T47D (cell line): Measurements from ENCODE around the gene PTPN1.
"Not testable (repeated sequence)": the region's sequence is repeated elsewhere in the genome, so short reads cannot be mapped to it uniquely, and the experiment has no call there.

ENCODE experiments used
- DNase-seq, 2 experiments: peaks; one replicate each; pipeline versions ENCODE4 v3.0.0 to v3.0.0-alpha.2; 2011 to 2012; ENCODE audit warnings: low read depth in 1 of 2, low spot score in 1 of 2
- JUND ChIP-seq: IDR thresholded peaks from 2 replicates; pipeline ENCODE4 v1.6.1; 2012; ENCODE audit warnings: low read depth
- in situ Hi-C: cut with HindIII; loops from 2 replicates; pipeline ENCODE4 v1.10.0; 2016; ENCODE audit warnings: low sequenced_read_pairs, low pct_unique_long_range_greater_than_20kb

Gene PTPN1

GRCh38 chr20:50563133-50563944, 53.2 kb downstream of the PTPN1 start:
- no peak for TF ChIP-seq JUND
- in situ Hi-C loops = no loop called here
- DNase-seq = no peak

- in situ Hi-C loops = no loop called here
- DNase-seq = no peak
- TF ChIP-seq JUND = no peak
These were observed 55.2 kb downstream of the PTPN1 start for GRCh38 chr20:50565383-50565782.

GRCh38 chr20:50565871-50566270, 55.7 kb downstream of the PTPN1 start:
- no peak for DNase-seq
- in situ Hi-C loops = no loop called here
- TF ChIP-seq JUND = no peak

GRCh38 chr20:50567860-50568548, 57.8 kb downstream of the PTPN1 start:
- no peak for TF ChIP-seq JUND
- DNase-seq = no peak

GRCh38 chr20:50568549-50568942, 58.4 kb downstream of the PTPN1 start:
- no peak for DNase-seq
- in situ Hi-C loops = no loop called here
- no peak for TF ChIP-seq JUND

More at GRCh38 chr20:50567860-50568548, 57.8 kb downstream of the PTPN1 start:
- in situ Hi-C loops = no loop called here

- in situ Hi-C loops = not testable (repeated sequence)
These were observed 59.3 kb downstream of the PTPN1 start for GRCh38 chr20:50569487-50569863.

GRCh38 chr20:50569864-50570836, 60.0 kb downstream of the PTPN1 start:
- no peak for TF ChIP-seq JUND
- in situ Hi-C loops = no loop called here
- peak in 1 of 2 experiments; percentile 63 for DNase-seq

More at GRCh38 chr20:50569487-50569863, 59.3 kb downstream of the PTPN1 start:
- DNase-seq = not testable (repeated sequence)

GRCh38 chr20:50571466-50571865, 61.3 kb downstream of the PTPN1 start:
- in situ Hi-C loops = no loop called here
- TF ChIP-seq JUND = no peak
- DNase-seq = no peak

GRCh38 chr20:50572938-50573777, 63.0 kb downstream of the PTPN1 start:
- TF ChIP-seq JUND = no peak
- DNase-seq = peak in 1 of 2 experiments; percentile 46
- in situ Hi-C loops = no loop called here

GRCh38 chr20:50574108-50574507, 63.9 kb downstream of the PTPN1 start:
- TF ChIP-seq JUND = no peak
- no peak for DNase-seq
- in situ Hi-C loops = no loop called here

GRCh38 chr20:50574586-50574985, 64.4 kb downstream of the PTPN1 start:
- no peak for DNase-seq
- TF ChIP-seq JUND = no peak
- in situ Hi-C loops = no loop called here
